NCI-H2171 (cell line): Measurements from ENCODE around the gene MRPL48.

Source experiments
- DNase-seq: peaks from one replicate; lab custom pipeline; 2025; lab: John Stamatoyannopoulos, UW

The MRPL48 gene

DNA sequence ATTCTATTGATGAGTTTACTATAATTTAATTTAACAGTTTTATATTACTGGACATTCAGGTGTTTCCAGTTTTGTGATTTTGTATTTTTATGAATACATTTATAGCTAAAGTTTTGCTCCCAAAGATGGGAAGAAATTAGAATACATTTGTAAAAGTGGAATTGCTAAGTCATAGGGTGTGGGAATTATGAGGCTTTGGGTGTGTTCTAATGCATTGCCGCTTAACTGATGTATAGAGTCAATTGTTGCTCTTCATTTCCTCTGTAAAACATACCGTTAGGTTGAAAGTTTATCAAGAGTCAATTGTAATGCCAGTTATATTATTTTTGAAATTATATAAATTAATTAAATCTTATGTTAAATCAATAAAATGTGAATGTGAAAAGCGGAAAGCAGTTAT is 105.4 kb downstream of the MRPL48 start:
- no peak for DNase-seq

- DNase-seq: no peak
Measured at GRCh38 chr11:73894725-73895335, 107.2 kb downstream of the MRPL48 start.

- DNase-seq: no peak
Measured at GRCh38 chr11:73902303-73902702, 114.6 kb downstream of the MRPL48 start.

DNA sequence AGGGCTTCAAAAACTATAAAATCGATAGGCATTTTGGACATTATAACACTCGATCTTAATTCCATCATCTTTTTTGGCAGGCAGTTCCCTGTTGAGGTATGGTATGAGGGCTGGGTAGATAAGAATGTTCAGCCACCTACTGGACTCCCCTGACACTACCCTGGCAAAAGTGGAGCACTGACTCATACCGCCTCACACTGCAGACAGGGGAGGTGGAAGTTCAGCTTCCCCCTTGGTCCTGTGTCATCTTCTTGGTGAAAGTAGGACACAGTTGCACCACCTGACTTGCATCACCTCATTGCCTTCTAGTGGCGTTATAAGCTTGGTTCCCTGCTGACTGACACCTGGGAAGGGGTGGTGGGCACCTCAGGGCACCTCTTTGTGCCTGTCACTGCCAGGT is 119.5 kb downstream of the MRPL48 start:
- DNase-seq: no peak

DNA sequence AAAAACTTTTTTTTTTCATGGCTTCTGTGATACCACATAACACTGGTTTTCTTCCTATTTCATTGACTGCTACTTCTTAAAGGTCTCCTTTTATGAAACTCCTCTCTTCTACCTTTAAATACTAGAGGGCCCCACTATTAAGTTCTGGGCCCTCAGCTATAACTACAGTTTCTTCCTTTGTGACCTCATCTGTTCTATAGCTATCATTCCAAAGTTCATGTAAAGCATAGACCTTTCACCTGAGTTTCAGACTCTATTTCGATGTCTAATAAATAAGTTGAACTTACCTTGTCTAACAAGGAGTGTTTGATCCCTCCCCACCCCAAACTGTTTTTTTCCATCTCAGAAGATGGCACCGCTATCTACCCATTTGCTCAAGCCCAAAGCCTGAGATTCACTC is 124.4 kb downstream of the MRPL48 start:
- no peak for DNase-seq

DNA sequence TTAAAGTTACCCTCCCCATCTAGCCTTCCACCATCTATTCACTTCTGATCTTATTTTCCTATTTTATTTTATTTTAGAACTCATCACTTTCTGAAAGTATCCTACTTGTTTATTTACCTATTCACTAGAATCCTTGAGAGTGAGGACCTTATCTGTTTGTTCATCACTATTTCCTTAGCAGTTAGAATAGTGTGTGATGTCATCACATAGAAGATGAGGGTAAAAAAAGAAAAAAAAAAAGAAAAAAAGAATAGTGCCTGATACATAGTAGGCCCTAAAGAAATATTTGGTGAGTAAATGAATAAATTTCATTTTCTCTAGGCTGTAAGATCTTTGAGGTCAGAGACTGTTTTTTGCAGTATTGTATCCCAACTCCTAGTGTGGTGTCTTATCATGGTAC is 125.8 kb downstream of the MRPL48 start:
- DNase-seq: no peak

GRCh38 chr11:73914284-73914683 is 126.6 kb downstream of the MRPL48 start:
- DNase-seq: no peak
